ENCODE measurements around the gene INSM2.

Gene INSM2

DNA sequence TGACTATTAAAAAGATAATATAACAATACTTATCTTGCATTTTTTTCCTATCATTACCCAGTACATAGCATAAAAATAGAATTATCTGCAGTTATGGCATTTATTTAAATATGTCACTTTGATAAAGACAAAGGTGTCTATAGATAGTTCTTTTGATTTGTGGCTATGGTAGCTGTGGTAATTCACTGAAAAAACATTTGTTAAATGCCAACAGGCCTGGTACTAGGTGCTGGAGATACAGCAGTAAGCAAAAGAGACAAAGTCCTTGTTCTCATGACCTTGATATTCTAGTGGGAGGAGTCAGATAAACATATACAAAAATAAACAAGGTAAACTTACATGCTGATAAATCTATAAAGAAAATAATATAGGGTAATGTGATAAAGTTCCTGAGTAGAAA is 44.7 kb downstream of the INSM2 start:
- H3K4me3 ChIP-seq (ENCODE audit: low read depth, low read length): no peak overlapping the region
- TF ChIP-seq, protein P1, sequence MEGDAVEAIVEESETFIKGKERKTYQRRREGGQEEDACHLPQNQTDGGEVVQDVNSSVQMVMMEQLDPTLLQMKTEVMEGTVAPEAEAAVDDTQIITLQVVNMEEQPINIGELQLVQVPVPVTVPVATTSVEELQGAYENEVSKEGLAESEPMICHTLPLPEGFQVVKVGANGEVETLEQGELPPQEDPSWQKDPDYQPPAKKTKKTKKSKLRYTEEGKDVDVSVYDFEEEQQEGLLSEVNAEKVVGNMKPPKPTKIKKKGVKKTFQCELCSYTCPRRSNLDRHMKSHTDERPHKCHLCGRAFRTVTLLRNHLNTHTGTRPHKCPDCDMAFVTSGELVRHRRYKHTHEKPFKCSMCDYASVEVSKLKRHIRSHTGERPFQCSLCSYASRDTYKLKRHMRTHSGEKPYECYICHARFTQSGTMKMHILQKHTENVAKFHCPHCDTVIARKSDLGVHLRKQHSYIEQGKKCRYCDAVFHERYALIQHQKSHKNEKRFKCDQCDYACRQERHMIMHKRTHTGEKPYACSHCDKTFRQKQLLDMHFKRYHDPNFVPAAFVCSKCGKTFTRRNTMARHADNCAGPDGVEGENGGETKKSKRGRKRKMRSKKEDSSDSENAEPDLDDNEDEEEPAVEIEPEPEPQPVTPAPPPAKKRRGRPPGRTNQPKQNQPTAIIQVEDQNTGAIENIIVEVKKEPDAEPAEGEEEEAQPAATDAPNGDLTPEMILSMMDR (IDR thresholded peaks at IDR 0.05; ENCODE audit: low read depth, low read length, missing control alignments): no peak
- no peaks in the 10 kb centered on the region for H3K27me3 ChIP-seq (replicated peaks)
- in situ Hi-C loops (cut with HindIII; ENCODE audit: low pct_ligation_motif_present, low sequenced_read_pairs): no loop called here
- DNase-seq: no peak
- H3K36me3 ChIP-seq (replicated peaks): no peaks in the 10 kb centered on the region
- no peak overlapping the region for H3K27ac ChIP-seq

Measured in brain microvascular endothelial cell (primary cell).